ENCODE results near the gene SORBS2. TPM values are rescaled to one million over a fixed set of nuclear protein-coding genes. Genes with fewer than 3 reads are reported as not detected.

Gene SORBS2
- total RNA-seq, 1 experiment from 2014 or later = not detected

DNA sequence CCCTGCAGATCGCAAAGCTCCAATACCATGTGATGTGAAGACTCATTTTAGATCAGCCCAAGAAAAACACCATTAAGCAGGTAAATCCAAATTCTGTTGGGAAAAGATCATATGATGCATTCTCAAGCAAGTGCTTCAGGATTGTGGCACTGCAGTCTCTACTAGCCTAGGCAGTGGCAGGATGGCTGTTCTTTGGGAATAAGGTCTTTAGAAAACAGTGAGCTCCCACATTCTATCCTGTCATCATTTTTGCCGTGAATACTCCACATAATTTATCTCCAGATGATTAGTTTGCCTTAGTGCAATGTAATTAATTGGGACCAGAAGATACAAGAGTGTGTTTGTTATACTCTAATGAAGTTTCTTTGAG is 18.9 kb downstream of the SORBS2 start:
- Histone ChIP-seq H3K4me1 (ENCODE audit: low read length) (no peaks in the 10 kb centered on the region), H3K9me3 (ENCODE audit: low read length) (no peaks in the 10 kb centered on the region), H2AFZ (ENCODE audit: low read length) (no peak overlapping the region), H3K9ac (ENCODE audit: low read length) (no peak overlapping the region), H3K36me3 (ENCODE audit: insufficient read depth, low read length) (no peaks in the 10 kb centered on the region), H3K79me2 (ENCODE audit: low read length) (no peaks in the 10 kb centered on the region), H3K27ac (ENCODE audit: low read length) (no peak overlapping the region), H3K4me3 (ENCODE audit: low read length) (no peak overlapping the region), H3K4me2 (ENCODE audit: low read depth, low read length, poor library complexity, severe bottlenecking) (no peak overlapping the region), H3K9me2 (replicated peaks; ENCODE audit: insufficient read depth, low read length) (no peaks in the 10 kb centered on the region), H4K20me1 (ENCODE audit: insufficient read depth, low read depth, low read length) (no peaks in the 10 kb centered on the region), H3K27me3 (ENCODE audit: low read length) (no peaks in the 10 kb centered on the region)
- no peak for DNase-seq

DNA sequence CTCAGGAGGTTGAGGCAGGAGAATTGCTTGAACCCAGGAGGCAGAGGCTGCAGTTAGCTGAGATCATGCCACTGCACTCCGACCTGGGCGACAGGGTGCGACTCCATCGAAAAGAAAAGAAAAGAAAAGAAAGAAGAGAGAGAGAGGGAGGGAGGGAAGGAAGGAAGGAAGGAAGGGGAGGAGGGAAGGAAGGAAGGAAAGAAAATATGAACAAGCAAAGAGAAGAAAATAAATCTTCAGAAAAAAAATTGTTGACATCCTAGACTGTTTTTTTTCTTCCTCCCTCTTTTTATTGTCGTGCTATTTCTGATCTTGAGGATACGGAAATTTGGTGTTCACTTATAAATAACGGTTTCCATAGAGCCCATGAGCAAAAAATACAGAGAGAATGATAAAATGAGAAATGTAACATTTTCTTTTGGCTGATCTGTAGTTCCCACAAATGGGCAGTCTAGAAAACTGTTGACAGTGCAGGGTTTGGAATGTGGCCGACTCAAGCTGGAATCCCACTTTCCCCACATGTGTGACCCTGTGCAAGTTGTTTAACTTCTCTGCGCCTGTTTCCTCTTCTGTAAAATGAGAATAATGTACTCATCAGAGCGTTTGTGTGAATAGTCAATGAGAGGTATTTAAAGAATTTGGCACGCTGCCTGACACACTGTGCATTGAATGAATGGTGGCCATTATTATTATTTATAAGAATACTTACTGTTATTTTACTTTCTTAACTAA is 19.4 kb downstream of the SORBS2 start:
- no peaks in the 10 kb centered on the region for H3K9me3 ChIP-seq (ENCODE audit: low read length)
- DNase-seq = no peak
- H3K4me2 ChIP-seq (ENCODE audit: low read depth, low read length, poor library complexity, severe bottlenecking) = no peak overlapping the region
- no peaks in the 10 kb centered on the region for H3K36me3 ChIP-seq (ENCODE audit: insufficient read depth, low read length)
- no peak overlapping the region for H3K4me3 ChIP-seq (ENCODE audit: low read length)
- H2AFZ ChIP-seq (ENCODE audit: low read length) = no peak overlapping the region
- H3K79me2 ChIP-seq (ENCODE audit: low read length) = no peaks in the 10 kb centered on the region
- H3K27me3 ChIP-seq (ENCODE audit: low read length) = no peaks in the 10 kb centered on the region
- no peak overlapping the region for H3K27ac ChIP-seq (ENCODE audit: low read length)
- no peaks in the 10 kb centered on the region for H3K9me2 ChIP-seq (replicated peaks; ENCODE audit: insufficient read depth, low read length)
- no peak overlapping the region for H3K9ac ChIP-seq (ENCODE audit: low read length)
- H3K4me1 ChIP-seq (ENCODE audit: low read length) = no peaks in the 10 kb centered on the region
- no peaks in the 10 kb centered on the region for H4K20me1 ChIP-seq (ENCODE audit: insufficient read depth, low read depth, low read length)

DNA sequence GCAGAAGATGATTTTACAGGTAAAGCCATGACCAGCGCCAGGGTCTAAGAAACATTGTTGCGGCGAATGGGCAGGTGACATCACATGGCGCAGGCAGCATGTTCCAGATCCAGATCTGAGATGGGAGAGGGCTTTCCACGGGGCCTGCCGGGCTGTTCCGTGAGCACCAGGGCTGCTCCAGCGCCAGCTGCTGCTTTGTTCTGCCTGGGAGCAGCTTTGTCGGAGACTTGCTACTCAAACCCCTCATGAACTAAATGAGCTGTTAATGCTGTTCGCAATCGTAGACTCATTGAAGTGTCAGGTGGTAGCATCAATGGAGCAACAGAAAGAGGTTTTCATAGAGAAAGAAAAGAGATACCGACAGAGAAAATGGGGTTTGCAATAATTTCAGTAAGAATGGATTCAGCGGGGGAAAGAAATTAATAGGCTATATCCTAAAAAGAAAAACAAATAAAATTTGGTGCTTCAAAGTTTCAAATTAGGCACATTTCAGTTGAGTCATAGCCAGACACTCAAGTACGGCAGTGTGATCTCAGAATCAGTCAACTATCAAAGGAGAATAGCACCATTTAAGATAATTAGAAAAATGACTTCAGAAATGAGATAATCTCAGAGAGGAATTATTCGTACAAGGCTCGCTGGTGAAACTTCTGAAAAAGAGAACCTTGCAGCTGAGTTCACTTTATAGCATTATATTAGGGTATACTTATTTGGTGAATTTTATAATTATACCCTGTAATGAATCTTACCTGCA is 23.9 kb downstream of the SORBS2 start:
- H3K4me3 ChIP-seq (ENCODE audit: low read length) = no peak overlapping the region
- H3K36me3 ChIP-seq (ENCODE audit: insufficient read depth, low read length) = no peaks in the 10 kb centered on the region

DNA sequence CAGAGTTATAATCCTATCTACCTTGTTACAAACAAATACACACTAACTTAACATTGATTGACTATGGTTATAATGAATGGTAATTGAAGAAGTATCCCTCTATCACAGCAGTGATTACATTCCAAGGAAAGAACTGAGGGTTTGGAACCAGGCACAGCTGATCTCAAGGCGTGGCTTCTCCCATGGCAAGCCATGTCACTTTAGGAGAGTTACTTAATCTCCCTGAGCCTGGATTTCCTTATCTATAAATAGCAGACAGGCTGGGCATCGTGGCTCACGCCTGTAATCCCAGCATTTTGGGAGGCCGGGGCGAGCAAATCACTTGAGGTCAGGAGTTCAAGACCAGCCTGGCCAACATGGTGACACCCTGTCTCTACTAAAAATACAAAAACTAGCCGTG is 25.6 kb downstream of the SORBS2 start:
- Histone ChIP-seq H3K9me3 (ENCODE audit: low read length) (no peaks in the 10 kb centered on the region), H4K20me1 (ENCODE audit: insufficient read depth, low read depth, low read length) (no peaks in the 10 kb centered on the region), H3K4me1 (ENCODE audit: low read length) (no peaks in the 10 kb centered on the region), H3K27me3 (ENCODE audit: low read length) (no peaks in the 10 kb centered on the region), H3K36me3 (ENCODE audit: insufficient read depth, low read length) (no peaks in the 10 kb centered on the region), H3K4me2 (ENCODE audit: low read depth, low read length, poor library complexity, severe bottlenecking) (no peak overlapping the region), H3K9me2 (replicated peaks; ENCODE audit: insufficient read depth, low read length) (no peaks in the 10 kb centered on the region), H2AFZ (ENCODE audit: low read length) (no peak overlapping the region), H3K9ac (ENCODE audit: low read length) (no peak overlapping the region), H3K27ac (ENCODE audit: low read length) (no peak overlapping the region), H3K79me2 (ENCODE audit: low read length) (no peaks in the 10 kb centered on the region), H3K4me3 (ENCODE audit: low read length) (no peak overlapping the region)
- DNase-seq = no peak

More for the DNA sequence above, 23.9 kb downstream of the SORBS2 start:
- Histone ChIP-seq H3K9me3 (ENCODE audit: low read length) (no peaks in the 10 kb centered on the region), H3K4me1 (ENCODE audit: low read length) (no peaks in the 10 kb centered on the region), H3K27ac (ENCODE audit: low read length) (no peak overlapping the region), H2AFZ (ENCODE audit: low read length) (no peak overlapping the region), H4K20me1 (ENCODE audit: insufficient read depth, low read depth, low read length) (no peaks in the 10 kb centered on the region), H3K4me2 (ENCODE audit: low read depth, low read length, poor library complexity, severe bottlenecking) (no peak overlapping the region), H3K79me2 (ENCODE audit: low read length) (no peaks in the 10 kb centered on the region), H3K27me3 (ENCODE audit: low read length) (no peaks in the 10 kb centered on the region), H3K9me2 (replicated peaks; ENCODE audit: insufficient read depth, low read length) (no peaks in the 10 kb centered on the region), H3K9ac (ENCODE audit: low read length) (no peak overlapping the region)
- DNase-seq = no peak

DNA sequence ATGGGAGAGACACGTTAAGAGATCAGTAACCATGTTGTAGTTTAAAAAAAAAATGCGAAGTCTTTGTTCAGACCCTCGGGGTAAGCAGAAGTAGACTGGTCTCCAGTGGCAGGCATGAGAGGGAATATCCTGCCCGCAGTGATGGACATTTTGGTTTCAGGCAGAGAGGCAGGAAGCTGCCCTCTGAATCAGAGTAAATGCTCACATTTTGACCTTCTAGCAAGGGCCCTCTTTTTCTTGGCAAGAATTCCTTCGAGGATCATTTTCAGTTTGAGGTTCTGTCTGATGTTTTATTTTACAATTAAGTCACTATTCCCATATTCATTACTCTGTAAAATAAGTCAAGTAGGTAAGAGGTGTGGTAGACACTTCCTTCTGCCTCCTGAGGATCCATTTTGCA is 28.4 kb downstream of the SORBS2 start:
- Histone ChIP-seq H3K4me1 (ENCODE audit: low read length) (no peaks in the 10 kb centered on the region), H2AFZ (ENCODE audit: low read length) (no peak overlapping the region), H3K9me3 (ENCODE audit: low read length) (no peaks in the 10 kb centered on the region), H3K79me2 (ENCODE audit: low read length) (no peaks in the 10 kb centered on the region), H3K4me2 (ENCODE audit: low read depth, low read length, poor library complexity, severe bottlenecking) (no peak overlapping the region), H3K4me3 (ENCODE audit: low read length) (no peak overlapping the region), H4K20me1 (ENCODE audit: insufficient read depth, low read depth, low read length) (no peaks in the 10 kb centered on the region), H3K27ac (ENCODE audit: low read length) (no peak overlapping the region), H3K9me2 (replicated peaks; ENCODE audit: insufficient read depth, low read length) (no peaks in the 10 kb centered on the region), H3K9ac (ENCODE audit: low read length) (no peak overlapping the region), H3K36me3 (ENCODE audit: insufficient read depth, low read length) (no peaks in the 10 kb centered on the region), H3K27me3 (ENCODE audit: low read length) (no peaks in the 10 kb centered on the region)
- no peak for DNase-seq

DNA sequence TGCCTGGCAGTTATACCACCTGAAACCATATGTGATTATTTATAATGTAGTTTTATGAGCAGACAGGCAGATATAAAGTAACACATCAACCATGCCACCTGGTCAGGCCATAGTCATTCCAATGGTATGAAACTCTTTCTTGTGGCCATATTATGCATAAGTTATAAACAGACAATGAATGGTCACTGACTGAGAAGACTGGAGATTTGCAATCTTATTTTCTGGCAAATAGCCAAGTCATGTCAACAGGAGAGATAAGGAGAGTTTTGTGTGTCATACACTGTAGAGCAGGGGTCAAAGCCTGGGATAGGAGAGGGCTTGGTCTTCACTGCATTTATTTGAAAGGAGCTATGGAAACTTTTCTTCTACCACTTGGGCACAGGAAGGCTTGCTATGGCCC is 29.5 kb downstream of the SORBS2 start:
- Histone ChIP-seq H3K79me2 (ENCODE audit: low read length) (no peaks in the 10 kb centered on the region), H3K9ac (ENCODE audit: low read length) (no peak overlapping the region), H3K9me2 (replicated peaks; ENCODE audit: insufficient read depth, low read length) (no peaks in the 10 kb centered on the region), H3K4me3 (ENCODE audit: low read length) (no peak overlapping the region), H3K27me3 (ENCODE audit: low read length) (no peaks in the 10 kb centered on the region), H3K9me3 (ENCODE audit: low read length) (no peaks in the 10 kb centered on the region), H3K27ac (ENCODE audit: low read length) (no peak overlapping the region), H3K4me1 (ENCODE audit: low read length) (no peaks in the 10 kb centered on the region), H3K36me3 (ENCODE audit: insufficient read depth, low read length) (no peaks in the 10 kb centered on the region), H2AFZ (ENCODE audit: low read length) (no peak overlapping the region), H4K20me1 (ENCODE audit: insufficient read depth, low read depth, low read length) (no peaks in the 10 kb centered on the region), H3K4me2 (ENCODE audit: low read depth, low read length, poor library complexity, severe bottlenecking) (no peak overlapping the region)
- DNase-seq = no peak

DNA sequence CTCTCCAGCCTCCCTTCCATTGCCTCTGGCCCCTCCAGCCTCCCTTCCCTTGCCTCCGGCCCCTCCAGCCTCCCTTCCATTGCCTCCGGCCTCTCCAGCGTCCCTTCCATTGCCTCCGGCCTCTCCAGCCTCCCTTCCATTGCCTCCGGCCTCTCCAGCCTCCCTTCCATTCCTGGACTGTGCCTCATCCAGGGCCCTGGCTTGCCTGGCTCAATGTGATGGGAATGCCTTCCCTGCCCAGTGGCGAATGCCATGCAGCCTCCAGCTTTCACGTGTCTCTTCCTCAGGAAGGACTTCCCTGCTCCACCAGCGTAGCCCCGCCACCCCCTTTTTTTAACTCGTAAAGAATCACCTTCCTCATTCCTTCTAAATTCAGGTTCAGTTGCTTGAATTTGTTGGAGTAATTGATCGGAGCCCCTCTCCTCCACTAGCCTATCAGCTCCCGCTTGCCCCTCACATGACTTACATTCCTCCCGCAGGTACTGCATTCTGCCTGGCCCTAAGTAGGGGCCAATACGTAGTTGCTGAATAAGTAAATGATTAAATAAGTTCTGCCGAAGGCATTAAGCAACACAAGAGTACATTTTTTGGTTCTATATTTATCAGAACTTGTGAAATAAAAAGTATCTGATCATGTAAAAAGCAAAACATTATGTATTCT is 30.3 kb downstream of the SORBS2 start:
- H3K9ac ChIP-seq (ENCODE audit: low read length) = no peak overlapping the region

DNA sequence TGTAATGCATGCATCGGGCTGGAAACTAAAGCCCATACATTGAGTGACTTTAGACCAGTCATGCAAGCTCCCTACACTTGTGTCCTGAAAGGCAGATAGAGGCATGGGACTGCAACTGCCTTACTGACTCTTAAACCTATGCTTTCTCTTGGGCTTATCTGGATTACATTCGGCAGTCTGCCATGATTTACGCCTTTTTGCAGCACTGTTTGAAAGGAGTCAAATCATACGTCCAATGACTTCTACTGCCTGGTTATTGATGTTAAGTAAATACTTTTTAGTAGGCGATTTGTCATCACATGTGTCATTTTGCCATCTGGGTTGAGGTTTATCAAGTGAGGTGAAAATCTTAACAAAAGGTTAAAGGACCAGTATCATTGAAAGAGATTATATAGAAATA is 31.5 kb downstream of the SORBS2 start:
- Histone ChIP-seq H3K4me3 (ENCODE audit: low read length) (no peak overlapping the region), H4K20me1 (ENCODE audit: insufficient read depth, low read depth, low read length) (no peaks in the 10 kb centered on the region), H3K4me2 (ENCODE audit: low read depth, low read length, poor library complexity, severe bottlenecking) (no peak overlapping the region), H3K79me2 (ENCODE audit: low read length) (no peaks in the 10 kb centered on the region), H2AFZ (ENCODE audit: low read length) (no peak overlapping the region), H3K9ac (ENCODE audit: low read length) (no peak overlapping the region), H3K9me3 (ENCODE audit: low read length) (no peaks in the 10 kb centered on the region), H3K4me1 (ENCODE audit: low read length) (no peaks in the 10 kb centered on the region), H3K27ac (ENCODE audit: low read length) (no peak overlapping the region), H3K36me3 (ENCODE audit: insufficient read depth, low read length) (no peaks in the 10 kb centered on the region), H3K9me2 (replicated peaks; ENCODE audit: insufficient read depth, low read length) (no peaks in the 10 kb centered on the region), H3K27me3 (ENCODE audit: low read length) (no peaks in the 10 kb centered on the region)
- DNase-seq = no peak

More for the DNA sequence above, 30.3 kb downstream of the SORBS2 start:
- Histone ChIP-seq H3K36me3 (ENCODE audit: insufficient read depth, low read length) (no peaks in the 10 kb centered on the region), H4K20me1 (ENCODE audit: insufficient read depth, low read depth, low read length) (no peaks in the 10 kb centered on the region), H3K9me3 (ENCODE audit: low read length) (no peaks in the 10 kb centered on the region), H3K4me3 (ENCODE audit: low read length) (no peak overlapping the region), H3K4me1 (ENCODE audit: low read length) (no peaks in the 10 kb centered on the region), H3K27me3 (ENCODE audit: low read length) (no peaks in the 10 kb centered on the region), H2AFZ (ENCODE audit: low read length) (no peak overlapping the region), H3K9me2 (replicated peaks; ENCODE audit: insufficient read depth, low read length) (no peaks in the 10 kb centered on the region), H3K79me2 (ENCODE audit: low read length) (no peaks in the 10 kb centered on the region), H3K4me2 (ENCODE audit: low read depth, low read length, poor library complexity, severe bottlenecking) (no peak overlapping the region), H3K27ac (ENCODE audit: low read length) (no peak overlapping the region)
- no peak for DNase-seq
